SK-N-SH (cell line): ENCODE measurements around the gene UNC13B. TPM values are rescaled to one million over a fixed set of nuclear protein-coding genes. Genes with fewer than 3 reads are reported as not detected.

ENCODE experiments used
- CTCF ChIA-PET: fragments of 300-600, 350-600 bp; formaldehyde crosslinking; extraction: SDS; loops from one replicate; lab custom pipeline; 2021; lab: Yijun Ruan, JAX
- POLR2A ChIA-PET: fragments of 350-600 bp; sonication (Branson Sonifier 250); formaldehyde crosslinking; extraction: SDS; loops from one replicate; lab custom pipeline; 2020; ENCODE audit warnings: antibody characterized with exemption, inconsistent platforms; lab: Yijun Ruan, JAX
- DNase-seq: peaks from one replicate; pipeline ENCODE4 v3.0.0; 2012
- H2AFZ ChIP-seq: fragments of 200-600 bp; sonication (generic); 2 replicates; pipeline ENCODE4 v1.8.1; 2016; ENCODE audit warnings: antibody characterized with exemption, mild to moderate bottlenecking, low read depth
- H3F3A ChIP-seq: fragments of 200-600 bp; sonication (generic); replicated peaks from 2 replicates; pipeline ENCODE3; 2016; ENCODE audit warnings: antibody characterized with exemption, mild to moderate bottlenecking; ENCODE audit not compliant: insufficient read depth
- H3K27ac ChIP-seq, 2 experiments: fragments of 200-500 bp in 1 of 2; fragments of 200-600 bp in 1 of 2; sonication (Bioruptor generic) in 1 of 2; sonication (generic), shearing (Covaris generic) in 1 of 2; 2 replicates each; pipeline versions ENCODE4 v1.5.1 to v1.6.1; 2014 to 2016; ENCODE audit warnings: low read depth in 2 of 2, inconsistent platforms in 1 of 2, low read length in 1 of 2, mild to moderate bottlenecking in 1 of 2, mixed read lengths in 1 of 2
- H3K27me3 ChIP-seq: fragments of 200-600 bp; sonication (generic), shearing (Covaris generic); 2 replicates; pipeline ENCODE4 v1.6.1; 2016; ENCODE audit warnings: mixed run types; ENCODE audit not compliant: insufficient read depth
- H3K36me3 ChIP-seq, 2 experiments: fragments of 200-500 bp in 1 of 2; fragments of 200-600 bp in 1 of 2; sonication (Bioruptor generic) in 1 of 2; sonication (generic) in 1 of 2; replicated peaks in 1 of 2; 2 replicates each; pipeline versions ENCODE3 to v1.5.1; 2014 to 2016; ENCODE audit warnings: low read length in 1 of 2, mild to moderate bottlenecking in 1 of 2; ENCODE audit not compliant: insufficient read depth in 2 of 2, control insufficient read depth in 1 of 2
- H3K4me1 ChIP-seq, 2 experiments: fragments of 200-500 bp in 1 of 2; fragments of 200-600 bp in 1 of 2; sonication (Bioruptor generic) in 1 of 2; sonication (generic), shearing (Covaris generic) in 1 of 2; 2 replicates each; pipeline versions ENCODE4 v1.5.1 to v1.6.1; 2014 to 2016; ENCODE audit warnings: low read depth in 1 of 2, low read length in 1 of 2, mixed run types in 1 of 2; ENCODE audit not compliant: insufficient read depth in 2 of 2, control insufficient read depth in 1 of 2
- H3K4me2 ChIP-seq: fragments of 200-600 bp; sonication (generic), shearing (Covaris generic); 2 replicates; pipeline ENCODE4 v1.6.1; 2017; ENCODE audit warnings: mixed run types
- H3K4me3 ChIP-seq, 2 experiments: fragments of 200-500 bp in 1 of 2; fragments of 200-600 bp in 1 of 2; sonication (Bioruptor generic) in 1 of 2; sonication (generic), shearing (Covaris generic) in 1 of 2; 2 replicates each; pipeline versions ENCODE4 v1.5.1 to v1.8.1; 2014 to 2016; ENCODE audit warnings: low read depth in 2 of 2, inconsistent platforms in 1 of 2, low read length in 1 of 2, mild to moderate bottlenecking in 1 of 2, mixed read lengths in 1 of 2, moderate library complexity in 1 of 2
- H3K79me2 ChIP-seq: fragments of 200-600 bp; sonication (generic); 2 replicates; pipeline ENCODE4 v1.8.1; 2017; ENCODE audit warnings: mild to moderate bottlenecking; ENCODE audit not compliant: insufficient read depth
- H3K9ac ChIP-seq: fragments of 200-600 bp; sonication (generic); 2 replicates; pipeline ENCODE4 v1.6.1; 2017; ENCODE audit warnings: mixed run types
- H3K9me2 ChIP-seq: fragments of 200-600 bp; sonication (generic); 2 replicates; pipeline ENCODE4 v1.6.1; 2017; ENCODE audit warnings: mixed run types
- H3K9me3 ChIP-seq: fragments of 200-600 bp; sonication (generic); 2 replicates; pipeline ENCODE4 v1.6.1; 2017; ENCODE audit warnings: mixed run types, mild to moderate bottlenecking, moderate library complexity
- H4K20me1 ChIP-seq: fragments of 200-600 bp; sonication (generic); 2 replicates; pipeline ENCODE4 v1.6.1; 2017; ENCODE audit warnings: mild to moderate bottlenecking, mixed run types; ENCODE audit not compliant: insufficient read depth
- ELF1 ChIP-seq: IDR thresholded peaks from 2 replicates; pipeline ENCODE4 v1.4.0; 2012
- EP300 ChIP-seq, 2 experiments: IDR thresholded peaks; 2 replicates each; pipeline versions ENCODE4 v1.4.0 to v1.6.1; 2012; ENCODE audit warnings: borderline replicate concordance in 1 of 2, low read depth in 1 of 2, low read length in 1 of 2
- EZH2phosphoT487 ChIP-seq: fragments of 200-600 bp; sonication (generic); IDR thresholded peaks from 2 replicates; pipeline ENCODE4 v1.6.1; 2017; ENCODE audit warnings: low read depth, mixed run types, mild to moderate bottlenecking, antibody characterized with exemption, moderate library complexity, borderline replicate concordance
- FOSL2 ChIP-seq: IDR thresholded peaks from 2 replicates; pipeline ENCODE4 v1.4.0; 2012; ENCODE audit warnings: low read depth, mild to moderate bottlenecking, moderate library complexity, borderline replicate concordance
- FOXM1 ChIP-seq: IDR thresholded peaks from 2 replicates; pipeline ENCODE4 v1.4.0; 2012; ENCODE audit warnings: low read depth, mild to moderate bottlenecking
- GABPA ChIP-seq: IDR thresholded peaks from 2 replicates; pipeline ENCODE4 v1.4.0; 2012; ENCODE audit warnings: low read depth, mild to moderate bottlenecking
- JUND ChIP-seq: IDR thresholded peaks from 2 replicates; pipeline ENCODE4 v1.4.0; 2012
- MAX ChIP-seq: IDR thresholded peaks from 2 replicates; pipeline ENCODE4 v1.4.0; 2012; ENCODE audit warnings: low read depth
- NFIC ChIP-seq: IDR thresholded peaks from 2 replicates; pipeline ENCODE4 v1.4.0; 2012; ENCODE audit warnings: borderline replicate concordance
- POLR2AphosphoS5 ChIP-seq: IDR thresholded peaks from 2 replicates; pipeline ENCODE4 v1.6.1; 2012; ENCODE audit warnings: low read depth, low read length
- RCOR1 ChIP-seq: fragments of 150-350 bp; IDR thresholded peaks from 2 replicates; pipeline ENCODE4 v1.6.1; 2017; ENCODE audit warnings: antibody characterized with exemption, low read length
- REST ChIP-seq: IDR thresholded peaks from 2 replicates; pipeline ENCODE4 v1.6.1; 2012; ENCODE audit warnings: mild to moderate bottlenecking, low read depth, low read length, moderate library complexity
- RFX5 ChIP-seq: IDR thresholded peaks from 2 replicates; pipeline ENCODE4 v1.6.1; 2012; ENCODE audit warnings: mild to moderate bottlenecking, improper control_type of control experiment, low read length
- RXRA ChIP-seq: IDR thresholded peaks from 2 replicates; pipeline ENCODE4 v1.4.0; 2012; ENCODE audit warnings: low read depth, mild to moderate bottlenecking, borderline replicate concordance
- TAF1 ChIP-seq: IDR thresholded peaks from 2 replicates; pipeline ENCODE4 v1.6.1; 2012; ENCODE audit warnings: low read depth, mild to moderate bottlenecking, low read length, moderate library complexity, borderline replicate concordance
- TCF12 ChIP-seq: IDR thresholded peaks from 2 replicates; pipeline ENCODE4 v1.4.0; 2012
- USF1 ChIP-seq: IDR thresholded peaks from 2 replicates; pipeline ENCODE4 v1.4.0; 2012; ENCODE audit warnings: low read depth, borderline replicate concordance
- YY1 ChIP-seq: IDR thresholded peaks from 2 replicates; pipeline ENCODE4 v1.4.0; 2012; ENCODE audit warnings: low read depth, mild to moderate bottlenecking
- polyA plus RNA-seq, 3 experiments: library from polyadenylated mRNA; depleted of rRNA; stranded (reverse); fragments of >200 nt; gene quantifications; 2 replicates each; pipeline ENCODE4 v1.2.3, GENCODE V29; 2012
- TF ChIP-seq, protein P1 (sequence below): fragments of 150-350 bp; IDR thresholded peaks from 2 replicates; pipeline ENCODE4 v1.6.1; 2016; ENCODE audit warnings: mild to moderate bottlenecking, low read depth, low read length

Gene UNC13B
- polyA plus RNA-seq, 1 of the 3 experiments (the other 2 are of a cell fraction): 8.1 TPM

DNA sequence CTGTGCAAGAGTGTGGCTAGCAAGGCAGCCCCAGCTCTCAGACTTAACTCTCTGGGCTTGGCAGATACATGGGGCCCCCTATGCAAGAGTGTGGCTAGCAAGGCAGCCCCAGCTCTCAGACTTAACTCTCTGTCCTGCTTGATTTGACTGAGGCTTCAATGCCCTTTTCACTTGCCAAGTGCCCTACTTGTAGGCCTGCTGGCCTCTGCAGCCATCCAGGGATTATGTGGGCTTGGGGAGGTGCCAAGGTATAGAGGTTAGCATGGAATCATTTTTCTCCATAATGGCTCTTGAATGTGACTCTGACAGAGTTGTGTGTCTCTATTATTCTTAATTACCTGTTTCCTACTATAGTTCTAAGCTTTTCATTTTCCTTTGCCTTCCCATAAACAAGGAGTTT, 212.6 kb downstream of the UNC13B start:
- Histone ChIP-seq H3K4me2 (no peak overlapping the region), H3K27me3 (no peaks in the 10 kb centered on the region), H2AFZ (no peak overlapping the region), H3K4me3 (no peak overlapping the region), H3K27ac (no peak overlapping the region), H3K4me1 (no peaks in the 10 kb centered on the region), H4K20me1 (no peaks in the 10 kb centered on the region), H3K9me3 (no peaks in the 10 kb centered on the region), H3F3A (no peaks in the 10 kb centered on the region), H3K9me2 (no peaks in the 10 kb centered on the region), H3K36me3 (peaks cover 0 to 2% of the 10 kb centered on the region in 2 experiments), H3K79me2 (no peaks in the 10 kb centered on the region), H3K9ac (no peak overlapping the region)
- TF ChIP-seq POLR2AphosphoS5 (no peak), GABPA (no peak), TAF1 (no peak), ELF1 (no peak), RXRA (no peak), REST (no peak), YY1 (no peak), TCF12 (no peak), EZH2phosphoT487 (no peak), RCOR1 (no peak), JUND (no peak), FOSL2 (no peak), EP300 (IDR thresholded peaks at IDR 0.05; ENCODE audit: borderline replicate concordance in 1 of 2, low read depth in 1 of 2, low read length in 1 of 2) (no peak), RFX5 (no peak), MAX (no peak), FOXM1 (no peak), NFIC (no peak), USF1 (no peak)
- TF ChIP-seq, protein P1, sequence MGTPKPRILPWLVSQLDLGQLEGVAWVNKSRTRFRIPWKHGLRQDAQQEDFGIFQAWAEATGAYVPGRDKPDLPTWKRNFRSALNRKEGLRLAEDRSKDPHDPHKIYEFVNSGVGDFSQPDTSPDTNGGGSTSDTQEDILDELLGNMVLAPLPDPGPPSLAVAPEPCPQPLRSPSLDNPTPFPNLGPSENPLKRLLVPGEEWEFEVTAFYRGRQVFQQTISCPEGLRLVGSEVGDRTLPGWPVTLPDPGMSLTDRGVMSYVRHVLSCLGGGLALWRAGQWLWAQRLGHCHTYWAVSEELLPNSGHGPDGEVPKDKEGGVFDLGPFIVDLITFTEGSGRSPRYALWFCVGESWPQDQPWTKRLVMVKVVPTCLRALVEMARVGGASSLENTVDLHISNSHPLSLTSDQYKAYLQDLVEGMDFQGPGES: no peak
- CTCF ChIA-PET: interaction anchor here (0.9 kb wide), 1 partner anchor 8 kb away, joined by 3 read pairs; no protein-coding TSS in a partner anchor
- POLR2A ChIA-PET: no interaction called here
- DNase-seq: no peak
